Neuronal stem cell (in vitro differentiated cells): ENCODE data around the gene SYNPR.

Source experiments
- DNase-seq: peaks from one replicate; pipeline ENCODE4 v3.0.0-alpha.2; 2013; ENCODE audit warnings: low spot score
- H2AFZ ChIP-seq: one replicate; pipeline ENCODE4 v1.6.1; 2013; ENCODE audit warnings: mild to moderate bottlenecking, low read length, inconsistent platforms
- H2AK5ac ChIP-seq: 2 replicates; pipeline ENCODE4 v1.6.1; 2013; ENCODE audit warnings: low read depth, mild to moderate bottlenecking, inconsistent platforms, low read length, moderate library complexity, mixed read lengths
- H2BK120ac ChIP-seq: 2 replicates; pipeline ENCODE4 v1.6.1; 2013; ENCODE audit warnings: low read depth, mild to moderate bottlenecking, inconsistent platforms, low read length, moderate library complexity, mixed read lengths
- H2BK12ac ChIP-seq: one replicate; pipeline ENCODE4 v1.6.1; 2013; ENCODE audit warnings: low read length, inconsistent platforms
- H2BK15ac ChIP-seq: 2 replicates; pipeline ENCODE4 v1.6.1; 2013; ENCODE audit warnings: mild to moderate bottlenecking, low read length, inconsistent platforms, mixed read lengths
- H2BK5ac ChIP-seq: one replicate; pipeline ENCODE4 v1.6.1; 2013; ENCODE audit warnings: inconsistent platforms, mild to moderate bottlenecking, low read length, moderate library complexity
- H3K14ac ChIP-seq: one replicate; pipeline ENCODE4 v1.6.1; 2013; ENCODE audit warnings: low read length, inconsistent platforms
- H3K18ac ChIP-seq: 2 replicates; pipeline ENCODE4 v1.6.1; 2013; ENCODE audit warnings: low read length, inconsistent platforms
- H3K23ac ChIP-seq: 2 replicates; pipeline ENCODE4 v1.6.1; 2013; ENCODE audit warnings: low read depth, mild to moderate bottlenecking, mixed read lengths, low read length, inconsistent platforms; ENCODE audit not compliant: poor library complexity
- H3K27ac ChIP-seq: replicated peaks from 3 replicates; pipeline ENCODE4 v1.5.1; 2013; ENCODE audit warnings: low read length, inconsistent platforms
- H3K27me3 ChIP-seq, 3 experiments: 2 replicates each; pipeline ENCODE4 v1.6.1; 2013; ENCODE audit warnings: low read length in 3 of 3, mild to moderate bottlenecking in 2 of 3, inconsistent platforms in 1 of 3, low read depth in 1 of 3, mixed read lengths in 1 of 3, moderate library complexity in 1 of 3; ENCODE audit not compliant: control insufficient read depth in 3 of 3, insufficient read depth in 3 of 3
- H3K36me3 ChIP-seq, 2 donors: replicated peaks in 1 of 2; 2 replicates each; pipeline ENCODE4 v1.6.1; 2013; ENCODE audit warnings: low read length in 2 of 2; ENCODE audit not compliant: control insufficient read depth in 2 of 2, insufficient read depth in 2 of 2
- H3K4ac ChIP-seq: 2 replicates; pipeline ENCODE4 v1.6.1; 2013; ENCODE audit warnings: inconsistent platforms, mild to moderate bottlenecking, low read length, moderate library complexity
- H3K4me1 ChIP-seq, 2 donors: 1 replicate in 1 of 2; 2 replicates in 1 of 2; pipeline ENCODE4 v1.6.1; 2013; ENCODE audit warnings: low read length in 2 of 2, low read depth in 1 of 2; ENCODE audit not compliant: control insufficient read depth in 2 of 2, insufficient read depth in 1 of 2
- H3K4me2 ChIP-seq: one replicate; pipeline ENCODE4 v1.6.1; 2013; ENCODE audit warnings: mild to moderate bottlenecking, low read length, inconsistent platforms; ENCODE audit not compliant: insufficient read depth, poor library complexity, severe bottlenecking
- H3K4me3 ChIP-seq, 2 donors: 2 replicates each; pipeline ENCODE4 v1.5.1; 2013; ENCODE audit warnings: low read length in 2 of 2, mild to moderate bottlenecking in 2 of 2, inconsistent platforms in 1 of 2, moderate library complexity in 1 of 2
- H3K79me1 ChIP-seq: one replicate; pipeline ENCODE4 v1.6.1; 2013; ENCODE audit warnings: low read depth, mild to moderate bottlenecking, inconsistent platforms, low read length, moderate library complexity
- H3K9ac ChIP-seq: one replicate; pipeline ENCODE4 v1.6.1; 2013; ENCODE audit warnings: mild to moderate bottlenecking, low read depth, low read length, inconsistent platforms; ENCODE audit not compliant: poor library complexity
- H3K9me3 ChIP-seq, 2 donors: replicated peaks in 1 of 2; 2 replicates each; pipeline versions ENCODE3 to v1.6.1; 2013; ENCODE audit warnings: low read length in 2 of 2, mild to moderate bottlenecking in 2 of 2, inconsistent platforms in 1 of 2, low read depth in 1 of 2, mixed read lengths in 1 of 2, moderate library complexity in 1 of 2; ENCODE audit not compliant: control insufficient read depth in 2 of 2, insufficient read depth in 1 of 2
- H4K8ac ChIP-seq: one replicate; pipeline ENCODE4 v1.6.1; 2013; ENCODE audit warnings: low read depth, mild to moderate bottlenecking, inconsistent platforms, low read length, moderate library complexity
- H4K91ac ChIP-seq: one replicate; pipeline ENCODE4 v1.6.1; 2013; ENCODE audit warnings: low read length, low read depth, mild to moderate bottlenecking, inconsistent platforms; ENCODE audit not compliant: poor library complexity
- WGBS, 2 donors: extraction: QIAGEN DNeasy Blood & Tissue Kit; methylation state at CpG; one replicate each; pipeline ENCODE4 v1.1.7; 2013; ENCODE audit warnings: missing lambda C conversion rate in 2 of 2, mixed read lengths in 1 of 2; ENCODE audit not compliant: insufficient read length in 2 of 2, insufficient replicate concordance in 1 of 2; ENCODE audit errors: extremely low coverage in 2 of 2; 5-methylcytosine and 5-hydroxymethylcytosine counted together

The SYNPR gene

DNA sequence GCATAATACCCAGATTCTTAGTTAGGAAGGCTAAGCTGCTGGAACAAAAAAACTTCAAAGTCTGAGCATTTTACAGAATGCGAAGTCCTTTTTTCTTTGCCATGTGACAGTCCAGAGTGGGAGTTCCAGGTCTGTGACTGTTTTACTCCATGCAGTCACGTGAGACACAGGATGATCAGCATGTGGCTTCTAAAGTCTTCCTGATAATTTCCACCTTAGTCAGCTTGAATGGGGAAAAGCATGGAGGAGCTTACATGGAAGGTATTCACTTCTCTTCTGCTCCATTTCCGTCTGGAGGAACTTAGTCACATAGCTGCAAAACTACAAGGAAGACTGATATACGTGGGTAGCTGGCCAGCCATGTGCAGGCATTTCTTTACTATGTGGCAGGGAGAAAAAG lies 376.1 kb downstream of the SYNPR start:
- Histone ChIP-seq H3K9me3 (no peaks in the 10 kb centered on the region), H3K27me3 (no peaks in the 10 kb centered on the region), H3K14ac (no peak overlapping the region), H3K79me1 (no peaks in the 10 kb centered on the region), H3K4me1 (peaks cover 0 to 2% of the 10 kb centered on the region in 2 donors), H4K91ac (no peak overlapping the region), H3K36me3 (no peaks in the 10 kb centered on the region), H2BK5ac (no peak overlapping the region), H3K18ac (no peak overlapping the region), H2BK15ac (no peak overlapping the region), H3K4me2 (no peak overlapping the region), H2BK12ac (no peak overlapping the region), H3K4ac (no peak overlapping the region), H4K8ac (no peak overlapping the region), H2BK120ac (no peak overlapping the region), H3K9ac (no peak overlapping the region), H3K23ac (no peak overlapping the region), H2AK5ac (no peak overlapping the region), H2AFZ (no peak overlapping the region), H3K27ac (no peak overlapping the region), H3K4me3 (no peak overlapping the region)
- no peak for DNase-seq
- no CpG with 5 or more reads among the region's 4 CpGs for WGBS, 2 donors

DNA sequence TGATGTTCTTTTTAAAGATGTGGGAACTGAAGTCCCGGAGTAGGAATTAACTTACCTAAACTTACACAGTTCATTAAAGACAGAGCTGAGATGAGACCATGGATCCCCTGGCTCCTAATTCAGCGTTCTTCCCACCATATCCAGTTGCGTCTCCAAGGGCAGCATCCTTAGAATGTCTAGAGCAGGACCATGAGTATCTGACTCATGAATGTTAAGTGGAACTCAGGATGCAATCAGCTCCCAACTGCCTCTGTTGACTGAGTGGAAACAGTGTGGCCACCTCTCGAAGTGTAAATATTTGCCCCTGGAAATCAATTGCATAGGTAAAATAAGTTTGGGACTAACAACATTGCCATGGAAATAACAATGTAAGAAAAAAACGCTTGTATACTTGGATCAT lies 376.8 kb downstream of the SYNPR start:
- H3K4me1 ChIP-seq = peaks cover 0 to 2% of the 10 kb centered on the region in 2 donors
- no peaks in the 10 kb centered on the region for H3K36me3 ChIP-seq
- no peak overlapping the region for H3K9ac ChIP-seq
- H3K27me3 ChIP-seq = no peaks in the 10 kb centered on the region
- no peak overlapping the region for H4K8ac ChIP-seq
- H2AK5ac ChIP-seq = no peak overlapping the region
- no peak overlapping the region for H3K23ac ChIP-seq
- H2AFZ ChIP-seq = no peak overlapping the region
- H3K27ac ChIP-seq = no peak overlapping the region
- H2BK120ac ChIP-seq = no peak overlapping the region
- H3K79me1 ChIP-seq = no peaks in the 10 kb centered on the region
- no peaks in the 10 kb centered on the region for H3K9me3 ChIP-seq
- H3K4ac ChIP-seq = no peak overlapping the region
- H3K14ac ChIP-seq = no peak overlapping the region
- H2BK12ac ChIP-seq = no peak overlapping the region
- H3K18ac ChIP-seq = no peak overlapping the region
- no peak overlapping the region for H4K91ac ChIP-seq
- H3K4me2 ChIP-seq = no peak overlapping the region
- DNase-seq = no peak
- no peak overlapping the region for H2BK5ac ChIP-seq
- WGBS, 2 donors = no CpG with 5 or more reads among the region's 5 CpGs
- no peak overlapping the region for H3K4me3 ChIP-seq
- no peak overlapping the region for H2BK15ac ChIP-seq

DNA sequence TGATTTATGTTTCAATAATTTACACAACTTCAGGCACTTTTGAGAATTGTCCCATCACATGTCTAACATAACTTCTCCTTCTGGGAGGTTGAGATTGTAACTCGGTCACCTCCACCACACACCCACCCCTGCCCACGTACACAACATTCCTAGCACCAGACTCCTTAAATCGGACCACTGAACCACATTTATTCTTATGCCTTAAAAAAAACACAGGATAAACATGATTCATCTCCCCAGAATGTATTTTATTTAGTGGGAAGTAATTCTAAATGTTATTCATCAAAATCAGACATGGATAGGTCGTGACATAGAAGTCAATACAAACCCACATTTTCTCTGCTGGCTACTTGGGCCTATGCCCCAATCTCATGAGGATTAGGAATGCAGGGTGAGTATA lies 377.4 kb downstream of the SYNPR start:
- no CpG with 5 or more reads among the region's 4 CpGs for WGBS, 2 donors
- H2BK120ac ChIP-seq = no peak overlapping the region
- H3K4me3 ChIP-seq = no peak overlapping the region
- H4K91ac ChIP-seq = no peak overlapping the region
- no peak overlapping the region for H4K8ac ChIP-seq
- no peak overlapping the region for H3K14ac ChIP-seq
- H3K9ac ChIP-seq = no peak overlapping the region
- DNase-seq = no peak
- H2BK12ac ChIP-seq = no peak overlapping the region
- H3K4me1 ChIP-seq = peaks cover 0 to 2% of the 10 kb centered on the region in 2 donors
- H3K18ac ChIP-seq = no peak overlapping the region
- H2AK5ac ChIP-seq = no peak overlapping the region
- no peaks in the 10 kb centered on the region for H3K27me3 ChIP-seq
- no peak overlapping the region for H2BK5ac ChIP-seq
- H3K27ac ChIP-seq = no peak overlapping the region
- H3K9me3 ChIP-seq = no peaks in the 10 kb centered on the region
- no peaks in the 10 kb centered on the region for H3K79me1 ChIP-seq
- H3K36me3 ChIP-seq = no peaks in the 10 kb centered on the region
- no peak overlapping the region for H2AFZ ChIP-seq
- no peak overlapping the region for H3K4ac ChIP-seq
- H2BK15ac ChIP-seq = no peak overlapping the region
- H3K4me2 ChIP-seq = no peak overlapping the region
- no peak overlapping the region for H3K23ac ChIP-seq

DNA sequence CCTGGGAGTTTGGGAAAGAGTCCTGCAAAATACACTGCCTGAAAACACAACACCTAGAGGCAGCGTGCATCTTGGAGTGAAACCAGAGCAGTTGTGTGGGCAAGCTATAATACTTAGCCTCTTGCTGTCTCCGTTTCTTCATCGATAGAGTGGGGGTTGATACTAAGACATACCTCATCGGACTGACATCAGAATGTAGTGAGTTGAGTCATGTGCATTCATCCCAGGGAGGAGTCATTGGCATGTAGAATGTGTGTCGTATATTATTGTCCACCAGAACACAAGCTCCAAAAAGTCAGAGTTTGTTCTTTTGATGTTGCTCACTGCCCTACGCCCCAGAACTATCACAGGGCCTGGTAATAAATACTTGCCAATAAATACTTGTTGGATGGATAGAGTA lies 378.7 kb downstream of the SYNPR start:
- Histone ChIP-seq H3K36me3 (no peaks in the 10 kb centered on the region), H3K14ac (no peak overlapping the region), H2BK15ac (no peak overlapping the region), H2BK12ac (no peak overlapping the region), H3K18ac (peak overlapping the region; percentile 53), H3K27ac (no peak overlapping the region), H3K9me3 (no peaks in the 10 kb centered on the region), H4K8ac (no peak overlapping the region), H3K4me1 (peaks cover 0 to 2% of the 10 kb centered on the region in 2 donors), H3K9ac (no peak overlapping the region), H3K4me2 (no peak overlapping the region), H2BK5ac (no peak overlapping the region), H3K4me3 (no peak overlapping the region), H3K27me3 (no peaks in the 10 kb centered on the region), H3K79me1 (no peaks in the 10 kb centered on the region), H4K91ac (no peak overlapping the region), H3K4ac (no peak overlapping the region), H3K23ac (no peak overlapping the region), H2BK120ac (no peak overlapping the region), H2AK5ac (no peak overlapping the region), H2AFZ (no peak overlapping the region)
- DNase-seq = no peak
- no CpG with 5 or more reads among the region's 6 CpGs for WGBS, 2 donors
